Thyroid gland (tissue), 4 donors: ENCODE measurements around the gene TRMU.

ENCODE experiments used
- POLR2A ChIP-seq, 2 donors: fragments of 450-650 bp; IDR thresholded peaks; one replicate each; pipeline ENCODE4 v1.6.1; 2017; ENCODE audit warnings: antibody characterized with exemption in 2 of 2, mild to moderate bottlenecking in 2 of 2, moderate library complexity in 1 of 2
- TF ChIP-seq, protein P1 (sequence below), 6 experiments: fragments of 200-600 bp in 3 of 6; fragments of 450-650 bp in 3 of 6; sonication (generic) in 3 of 6; IDR thresholded peaks; one replicate each; pipeline ENCODE4 v1.5.1; 2016 to 2019; ENCODE audit warnings: antibody characterized with exemption in 6 of 6, mild to moderate bottlenecking in 2 of 6, inconsistent platforms in 1 of 6, moderate library complexity in 1 of 6

DNA sequence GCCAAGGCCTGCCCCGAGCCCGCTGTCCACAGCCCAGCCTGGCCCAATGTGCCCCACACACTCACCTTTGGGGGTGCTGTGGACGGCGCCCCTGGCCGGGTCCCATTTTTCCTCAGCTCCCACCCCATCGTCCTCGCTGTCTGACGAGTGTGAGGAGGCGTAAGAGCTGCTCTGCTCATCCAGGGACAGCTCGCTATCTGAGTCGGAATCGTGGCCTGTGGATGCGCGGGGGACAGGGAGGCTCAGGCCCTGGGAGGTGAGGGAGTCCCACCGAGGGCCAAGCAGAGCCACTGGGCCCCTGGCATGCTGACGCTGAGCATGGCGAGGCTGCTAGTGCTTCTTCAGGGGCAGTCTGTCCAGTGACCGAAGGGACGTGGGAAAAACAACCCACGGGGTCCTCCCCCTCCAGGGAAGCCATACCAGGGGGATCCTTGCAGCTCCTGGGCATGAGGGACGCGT, 29.7 kb downstream of the TRMU start:
- TF ChIP-seq POLR2A (IDR thresholded peaks at IDR 0.05), result no peak
- TF ChIP-seq, protein P1, sequence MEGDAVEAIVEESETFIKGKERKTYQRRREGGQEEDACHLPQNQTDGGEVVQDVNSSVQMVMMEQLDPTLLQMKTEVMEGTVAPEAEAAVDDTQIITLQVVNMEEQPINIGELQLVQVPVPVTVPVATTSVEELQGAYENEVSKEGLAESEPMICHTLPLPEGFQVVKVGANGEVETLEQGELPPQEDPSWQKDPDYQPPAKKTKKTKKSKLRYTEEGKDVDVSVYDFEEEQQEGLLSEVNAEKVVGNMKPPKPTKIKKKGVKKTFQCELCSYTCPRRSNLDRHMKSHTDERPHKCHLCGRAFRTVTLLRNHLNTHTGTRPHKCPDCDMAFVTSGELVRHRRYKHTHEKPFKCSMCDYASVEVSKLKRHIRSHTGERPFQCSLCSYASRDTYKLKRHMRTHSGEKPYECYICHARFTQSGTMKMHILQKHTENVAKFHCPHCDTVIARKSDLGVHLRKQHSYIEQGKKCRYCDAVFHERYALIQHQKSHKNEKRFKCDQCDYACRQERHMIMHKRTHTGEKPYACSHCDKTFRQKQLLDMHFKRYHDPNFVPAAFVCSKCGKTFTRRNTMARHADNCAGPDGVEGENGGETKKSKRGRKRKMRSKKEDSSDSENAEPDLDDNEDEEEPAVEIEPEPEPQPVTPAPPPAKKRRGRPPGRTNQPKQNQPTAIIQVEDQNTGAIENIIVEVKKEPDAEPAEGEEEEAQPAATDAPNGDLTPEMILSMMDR (IDR thresholded peaks at IDR 0.05), result no peak
